ENCODE data around the gene ACTN1. TPM values are rescaled to one million over a fixed set of nuclear protein-coding genes. Genes with fewer than 3 reads are reported as not detected.
"Not testable (repeated sequence)": the region's sequence is repeated elsewhere in the genome, so short reads cannot be mapped to it uniquely, and the experiment has no call there.

ACTN1 gene
- total RNA-seq, 1 donor from 2014 or later = 1,102 TPM

DNA sequence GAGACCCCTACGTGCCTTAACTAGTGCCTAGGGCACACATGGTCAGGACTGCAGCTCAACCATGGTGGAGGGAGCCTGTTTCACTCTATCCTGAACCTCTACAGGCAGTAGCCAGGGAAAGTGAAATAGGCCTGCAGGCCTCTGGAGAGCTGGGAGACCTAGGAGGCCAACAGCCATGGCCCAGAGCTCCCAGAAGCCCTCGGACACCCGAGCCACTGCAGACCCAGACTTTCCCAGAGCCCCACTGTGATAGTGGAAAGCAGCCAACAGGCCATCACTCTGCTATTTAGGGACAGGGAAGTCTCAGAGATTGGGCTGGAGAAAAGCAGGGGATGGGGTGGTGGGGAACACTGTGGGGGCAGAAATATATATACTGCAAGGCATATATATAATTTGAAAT, 129.7 kb downstream of the ACTN1 start:
- no peaks in the 10 kb centered on the region for H3K4me1 Mint-ChIP-seq (ENCODE audit: low read depth)
- TF ChIP-seq CTCF (IDR thresholded peaks at IDR 0.05) = no peak
- H3K4me3 Mint-ChIP-seq (ENCODE audit: unreplicated experiment) = no peak overlapping the region
- peak overlapping the region; percentile 51 for H3K27ac Mint-ChIP-seq (ENCODE audit: unreplicated experiment)
- H3K36me3 Mint-ChIP-seq (ENCODE audit: low read depth) = peaks cover 8% of the 10 kb centered on the region
- H3K27me3 Mint-ChIP-seq (ENCODE audit: low read depth) = no peaks in the 10 kb centered on the region
- peak; percentile 58 for DNase-seq (ENCODE audit: low spot score)
- no peaks in the 10 kb centered on the region for H3K9me3 Mint-ChIP-seq (ENCODE audit: low read depth)

DNA sequence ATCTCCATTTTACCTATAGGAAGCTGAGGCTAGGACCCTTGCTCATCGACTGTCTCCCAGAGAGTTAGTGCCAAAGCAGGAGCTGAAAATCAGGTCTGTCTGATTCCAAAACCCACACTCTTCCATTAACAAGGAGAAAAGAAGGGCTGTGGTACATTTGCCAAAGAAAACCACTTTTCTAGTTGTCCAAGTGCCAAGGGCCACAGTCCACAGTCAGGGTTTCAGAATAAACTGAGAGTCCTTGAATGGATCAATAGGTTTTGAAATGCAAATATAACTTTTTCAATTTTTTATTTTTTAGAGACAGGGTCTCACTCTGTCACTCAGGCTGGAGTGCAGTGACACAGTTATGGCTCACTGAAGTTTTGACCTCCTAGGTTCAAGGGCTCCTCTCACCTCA, 130.8 kb downstream of the ACTN1 start:
- Mint-ChIP-seq H3K9me3 (ENCODE audit: low read depth) (no peaks in the 10 kb centered on the region), H3K27me3 (ENCODE audit: low read depth) (no peaks in the 10 kb centered on the region), H3K4me1 (ENCODE audit: low read depth) (peaks cover 11% of the 10 kb centered on the region), H3K27ac (ENCODE audit: unreplicated experiment) (no peak overlapping the region), H3K36me3 (ENCODE audit: low read depth) (peaks cover 7% of the 10 kb centered on the region), H3K4me3 (ENCODE audit: unreplicated experiment) (no peak overlapping the region)
- TF ChIP-seq CTCF (IDR thresholded peaks at IDR 0.05) = no peak
- DNase-seq (ENCODE audit: low spot score) = no peak

DNA sequence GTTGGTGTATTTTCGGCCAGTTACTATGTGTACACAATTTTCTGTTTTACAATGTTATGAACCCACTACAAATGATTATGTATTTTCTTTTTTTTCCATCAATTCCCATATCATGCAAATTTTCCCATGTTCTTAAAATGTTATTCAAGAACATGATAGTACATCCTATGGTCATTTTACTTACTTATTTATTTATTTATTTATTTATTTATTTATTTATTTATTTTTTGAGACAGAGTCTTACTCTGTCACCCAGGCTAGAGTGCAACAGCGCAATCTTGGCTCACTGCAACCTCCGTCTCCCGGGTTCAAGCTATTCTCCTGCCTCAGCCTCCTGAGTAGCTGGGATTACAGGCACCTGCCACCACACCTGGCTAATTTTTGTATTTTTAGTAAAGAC, 131.5 kb downstream of the ACTN1 start:
- H3K4me3 Mint-ChIP-seq (ENCODE audit: unreplicated experiment); H3K27me3 Mint-ChIP-seq (ENCODE audit: low read depth); H3K9me3 Mint-ChIP-seq (ENCODE audit: low read depth); DNase-seq (ENCODE audit: low spot score); H3K36me3 Mint-ChIP-seq (ENCODE audit: low read depth); H3K27ac Mint-ChIP-seq (ENCODE audit: unreplicated experiment): not testable (repeated sequence)
- H3K4me1 Mint-ChIP-seq (ENCODE audit: low read depth) = peaks cover 16% of the 10 kb centered on the region

- TF ChIP-seq CTCF (IDR thresholded peaks at IDR 0.05) = no peak
- no peaks in the 10 kb centered on the region for H3K27me3 Mint-ChIP-seq (ENCODE audit: low read depth)
- no peak overlapping the region for H3K27ac Mint-ChIP-seq (ENCODE audit: unreplicated experiment)
- no peak for DNase-seq (ENCODE audit: low spot score)
- H3K4me1 Mint-ChIP-seq (ENCODE audit: low read depth) = peaks cover 28% of the 10 kb centered on the region
- no peak overlapping the region for H3K4me3 Mint-ChIP-seq (ENCODE audit: unreplicated experiment)
- H3K9me3 Mint-ChIP-seq (ENCODE audit: low read depth) = no peaks in the 10 kb centered on the region
- peaks cover 9% of the 10 kb centered on the region for H3K36me3 Mint-ChIP-seq (ENCODE audit: low read depth)
Observed at GRCh38 chr14:68846466-68846865, 132.6 kb downstream of the ACTN1 start.

DNA sequence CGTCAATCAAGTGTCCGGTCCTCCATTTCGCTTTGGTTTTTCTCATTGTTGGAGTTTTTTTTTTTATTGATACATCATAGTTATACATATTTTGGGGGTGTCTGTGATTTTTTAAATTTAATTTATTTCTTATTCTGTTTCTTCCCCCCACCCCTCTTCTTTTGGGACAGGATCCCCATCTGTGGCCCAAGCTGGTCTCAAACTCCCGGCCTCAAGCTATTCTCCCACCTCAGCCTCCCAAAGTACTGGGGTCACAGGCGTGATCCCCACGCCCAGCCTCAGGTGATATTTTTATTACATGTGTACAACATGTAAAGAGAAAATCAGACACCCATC, 134.9 kb downstream of the ACTN1 start:
- Mint-ChIP-seq H3K36me3 (ENCODE audit: low read depth) (peaks cover 22% of the 10 kb centered on the region), H3K27ac (ENCODE audit: unreplicated experiment) (peak overlapping the region; percentile 82), H3K4me3 (ENCODE audit: unreplicated experiment) (no peak overlapping the region), H3K4me1 (ENCODE audit: low read depth) (peaks cover 37% of the 10 kb centered on the region), H3K27me3 (ENCODE audit: low read depth) (no peaks in the 10 kb centered on the region), H3K9me3 (ENCODE audit: low read depth) (peaks cover 5% of the 10 kb centered on the region)
- peak; percentile 57 for TF ChIP-seq CTCF (IDR thresholded peaks at IDR 0.05)
- DNase-seq (ENCODE audit: low spot score) = no peak

DNA sequence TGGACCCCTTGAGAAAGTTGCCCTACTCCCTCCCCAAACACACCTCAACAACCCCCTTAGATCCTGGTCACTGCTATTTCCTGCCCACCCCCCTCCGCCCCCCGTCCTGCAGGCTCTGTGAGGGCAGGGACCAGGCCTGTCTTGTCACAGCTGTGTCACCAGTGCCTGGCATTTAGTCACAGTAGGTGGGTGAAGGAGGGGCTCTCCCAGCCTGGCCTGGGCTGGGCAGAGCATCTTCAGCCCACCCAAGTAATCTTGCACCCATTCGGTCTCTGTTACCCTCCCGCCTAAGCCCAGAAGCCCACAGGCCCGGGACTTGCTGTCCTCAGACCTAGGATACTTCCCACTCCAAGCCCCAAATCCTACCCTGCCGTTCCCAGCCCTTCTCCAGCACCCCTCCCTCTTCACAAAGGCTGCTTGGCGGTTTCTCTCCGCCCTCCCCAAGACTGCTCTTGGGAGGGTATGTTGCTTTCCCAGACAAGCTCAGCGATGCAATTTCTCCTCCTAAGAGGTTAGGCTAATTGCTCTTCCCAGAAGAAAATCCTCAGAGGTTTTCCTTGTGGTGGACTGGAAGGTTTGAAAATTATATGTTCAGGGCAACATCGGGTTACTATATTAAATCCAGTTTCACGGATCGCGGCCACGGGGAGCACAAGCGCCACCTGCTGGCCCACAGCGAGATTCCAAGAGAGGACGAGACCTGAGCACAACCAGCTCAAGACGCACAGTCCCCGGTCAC, 135.5 kb downstream of the ACTN1 start:
- peak; percentile 95 for TF ChIP-seq CTCF (IDR thresholded peaks at IDR 0.05)
- Mint-ChIP-seq H3K27ac (ENCODE audit: unreplicated experiment) (peak overlapping the region; percentile 82), H3K36me3 (ENCODE audit: low read depth) (peaks cover 26% of the 10 kb centered on the region), H3K9me3 (ENCODE audit: low read depth) (peaks cover 8% of the 10 kb centered on the region), H3K4me3 (ENCODE audit: unreplicated experiment) (no peak overlapping the region), H3K27me3 (ENCODE audit: low read depth) (no peaks in the 10 kb centered on the region), H3K4me1 (ENCODE audit: low read depth) (peaks cover 37% of the 10 kb centered on the region)
- peak; percentile 77 for DNase-seq (ENCODE audit: low spot score)
